Uterus (tissue), 4 donors: ENCODE results near the gene NCOA3. TPM values are rescaled to one million over a fixed set of nuclear protein-coding genes. Genes with fewer than 3 reads are reported as not detected.

Experiments used
- DNase-seq, 2 donors: peaks; one replicate each; pipeline ENCODE4 v3.0.0-alpha.2; 2019 to 2020
- H3K27ac ChIP-seq, 2 donors: fragments of 200-600 bp; sonication (generic); 1 replicate in 1 of 2; 2 replicates in 1 of 2; pipeline ENCODE4 v1.5.1; 2016 to 2018
- H3K27me3 ChIP-seq, 2 donors: fragments of 200-600 bp; sonication (generic); one replicate each; pipeline ENCODE4 v1.5.1; 2018 to 2019; ENCODE audit warnings: control low read depth in 1 of 2
- H3K36me3 ChIP-seq, 2 donors: fragments of 200-600 bp; sonication (generic); one replicate each; pipeline ENCODE4 v1.5.1; 2019; ENCODE audit warnings: control low read depth in 1 of 2
- H3K4me1 ChIP-seq, 2 donors: fragments of 200-600 bp; sonication (generic); one replicate each; pipeline ENCODE4 v1.5.1; 2018 to 2019; ENCODE audit warnings: control low read depth in 1 of 2
- H3K4me3 ChIP-seq, 2 donors: fragments of 200-600 bp; sonication (generic); 1 replicate in 1 of 2; 2 replicates in 1 of 2; pipeline ENCODE4 v1.5.1; 2018 to 2019; ENCODE audit warnings: mild to moderate bottlenecking in 1 of 2
- H3K9me3 ChIP-seq, 2 donors: fragments of 200-600 bp; sonication (generic); one replicate each; pipeline ENCODE4 v1.5.1; 2019; ENCODE audit warnings: control low read depth in 1 of 2
- POLR2A ChIP-seq, 2 donors: fragments of 450-650 bp; IDR thresholded peaks; one replicate each; pipeline ENCODE4 v1.6.1; 2016; ENCODE audit warnings: antibody characterized with exemption in 2 of 2, mild to moderate bottlenecking in 1 of 2, moderate library complexity in 1 of 2
- intact Hi-C: fragments of 100-400 bp; cut with DNase I; formaldehyde crosslinking; loops from one replicate; pipeline ENCODE4 v1.15.1; 2023; ENCODE audit warnings: low total_unique reads
- total RNA-seq, 4 donors: library from RNA; depleted of rRNA in 3 of 4; stranded (reverse); fragments of >200 nt in 3 of 4; gene quantifications; one replicate each; pipeline versions ENCODE4 v1.1.0 to v1.2.4, GENCODE V29; 2014 to 2023
- TF ChIP-seq, protein P1 (sequence below), 4 experiments: fragments of 200-600 bp in 2 of 4; fragments of 450-650 bp in 2 of 4; sonication (generic) in 2 of 4; IDR thresholded peaks; one replicate each; pipeline ENCODE4 v1.5.1; 2016 to 2019; ENCODE audit warnings: antibody characterized with exemption in 4 of 4, mild to moderate bottlenecking in 2 of 4, moderate library complexity in 1 of 4
- donor health status: DM: yes; HTN: yes; CAD: no.

The NCOA3 gene
- total RNA-seq, 4 donors from 2014 or later, result 27.9 to 59.2 (median 44.2) TPM

DNA sequence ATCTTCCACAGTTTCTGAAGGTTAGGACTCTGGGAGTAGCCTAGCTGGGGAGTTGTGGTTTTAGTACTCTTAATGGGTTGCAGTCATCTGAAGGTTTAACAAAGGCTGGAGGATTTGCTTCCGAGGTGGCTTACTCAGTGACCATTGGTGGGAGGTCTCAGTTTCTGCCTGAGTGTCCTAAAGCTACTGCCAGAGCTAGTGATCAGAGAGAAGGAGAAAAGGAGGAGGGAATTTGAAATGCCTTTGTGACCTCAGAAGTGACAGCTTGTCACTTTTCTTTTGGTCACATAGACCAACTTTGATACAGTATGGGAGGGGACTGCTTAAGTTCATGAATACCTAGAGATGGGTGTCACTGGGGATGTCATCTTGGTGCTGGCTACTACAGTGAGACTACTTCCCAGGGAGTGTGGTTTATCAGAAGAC is 41.3 kb downstream of the NCOA3 start:
- Histone ChIP-seq H3K9me3 (no peaks in the 10 kb centered on the region), H3K4me1 (no peaks in the 10 kb centered on the region), H3K36me3 (no peaks in the 10 kb centered on the region), H3K27ac (no peak overlapping the region), H3K27me3 (no peaks in the 10 kb centered on the region), H3K4me3 (no peak overlapping the region)
- intact Hi-C loops, result no loop called here
- DNase-seq, result no peak
- TF ChIP-seq POLR2A (IDR thresholded peaks at IDR 0.05), result no peak
- TF ChIP-seq, protein P1, sequence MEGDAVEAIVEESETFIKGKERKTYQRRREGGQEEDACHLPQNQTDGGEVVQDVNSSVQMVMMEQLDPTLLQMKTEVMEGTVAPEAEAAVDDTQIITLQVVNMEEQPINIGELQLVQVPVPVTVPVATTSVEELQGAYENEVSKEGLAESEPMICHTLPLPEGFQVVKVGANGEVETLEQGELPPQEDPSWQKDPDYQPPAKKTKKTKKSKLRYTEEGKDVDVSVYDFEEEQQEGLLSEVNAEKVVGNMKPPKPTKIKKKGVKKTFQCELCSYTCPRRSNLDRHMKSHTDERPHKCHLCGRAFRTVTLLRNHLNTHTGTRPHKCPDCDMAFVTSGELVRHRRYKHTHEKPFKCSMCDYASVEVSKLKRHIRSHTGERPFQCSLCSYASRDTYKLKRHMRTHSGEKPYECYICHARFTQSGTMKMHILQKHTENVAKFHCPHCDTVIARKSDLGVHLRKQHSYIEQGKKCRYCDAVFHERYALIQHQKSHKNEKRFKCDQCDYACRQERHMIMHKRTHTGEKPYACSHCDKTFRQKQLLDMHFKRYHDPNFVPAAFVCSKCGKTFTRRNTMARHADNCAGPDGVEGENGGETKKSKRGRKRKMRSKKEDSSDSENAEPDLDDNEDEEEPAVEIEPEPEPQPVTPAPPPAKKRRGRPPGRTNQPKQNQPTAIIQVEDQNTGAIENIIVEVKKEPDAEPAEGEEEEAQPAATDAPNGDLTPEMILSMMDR (IDR thresholded peaks at IDR 0.05), result no peak

GRCh38 chr20:47544240-47544639 is 42.6 kb downstream of the NCOA3 start:
- H3K9me3 ChIP-seq, result no peaks in the 10 kb centered on the region
- H3K27me3 ChIP-seq, result no peaks in the 10 kb centered on the region
- H3K4me1 ChIP-seq, result no peaks in the 10 kb centered on the region
- no peaks in the 10 kb centered on the region for H3K36me3 ChIP-seq
- no peak for DNase-seq
- H3K27ac ChIP-seq, result no peak overlapping the region
- TF ChIP-seq, protein P1 (IDR thresholded peaks at IDR 0.05), result no peak
- no peak for TF ChIP-seq POLR2A (IDR thresholded peaks at IDR 0.05)
- no peak overlapping the region for H3K4me3 ChIP-seq
- intact Hi-C loops, result no loop called here

DNA sequence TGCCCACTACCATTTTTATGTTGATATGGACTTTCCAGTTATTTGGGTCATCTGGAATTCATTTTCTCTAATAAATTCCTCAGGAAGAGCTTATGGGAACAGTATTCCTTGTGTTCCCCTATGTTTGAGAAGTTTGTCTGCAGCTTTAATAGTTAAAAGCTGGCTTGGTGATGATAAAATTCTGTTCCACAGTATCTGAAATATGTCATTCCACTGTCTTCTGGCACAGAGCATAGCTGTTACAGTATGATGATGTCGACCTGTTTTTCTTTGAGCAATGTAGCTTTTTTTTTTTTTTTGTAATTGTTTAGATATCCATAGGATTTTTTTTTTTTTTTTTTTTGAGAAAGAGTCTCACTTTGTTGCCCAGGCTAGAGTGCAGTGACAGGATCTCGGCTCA is 43.2 kb downstream of the NCOA3 start:
- H3K27ac ChIP-seq, result no peak overlapping the region
- intact Hi-C loops, result no loop called here
- H3K4me1 ChIP-seq, result no peaks in the 10 kb centered on the region
- H3K4me3 ChIP-seq, result no peak overlapping the region
- no peak for TF ChIP-seq POLR2A (IDR thresholded peaks at IDR 0.05)
- TF ChIP-seq, protein P1 (IDR thresholded peaks at IDR 0.05), result no peak
- no peak for DNase-seq
- H3K36me3 ChIP-seq, result no peaks in the 10 kb centered on the region
- H3K9me3 ChIP-seq, result no peaks in the 10 kb centered on the region
- H3K27me3 ChIP-seq, result no peaks in the 10 kb centered on the region

GRCh38 chr20:47545499-47545898 is 43.8 kb downstream of the NCOA3 start:
- DNase-seq, result no peak
- TF ChIP-seq POLR2A (IDR thresholded peaks at IDR 0.05), result no peak
- Histone ChIP-seq H3K9me3 (no peaks in the 10 kb centered on the region), H3K27me3 (no peaks in the 10 kb centered on the region), H3K27ac (no peak overlapping the region), H3K4me1 (no peaks in the 10 kb centered on the region), H3K36me3 (no peaks in the 10 kb centered on the region), H3K4me3 (no peak overlapping the region)
- intact Hi-C loops, result no loop called here

DNA sequence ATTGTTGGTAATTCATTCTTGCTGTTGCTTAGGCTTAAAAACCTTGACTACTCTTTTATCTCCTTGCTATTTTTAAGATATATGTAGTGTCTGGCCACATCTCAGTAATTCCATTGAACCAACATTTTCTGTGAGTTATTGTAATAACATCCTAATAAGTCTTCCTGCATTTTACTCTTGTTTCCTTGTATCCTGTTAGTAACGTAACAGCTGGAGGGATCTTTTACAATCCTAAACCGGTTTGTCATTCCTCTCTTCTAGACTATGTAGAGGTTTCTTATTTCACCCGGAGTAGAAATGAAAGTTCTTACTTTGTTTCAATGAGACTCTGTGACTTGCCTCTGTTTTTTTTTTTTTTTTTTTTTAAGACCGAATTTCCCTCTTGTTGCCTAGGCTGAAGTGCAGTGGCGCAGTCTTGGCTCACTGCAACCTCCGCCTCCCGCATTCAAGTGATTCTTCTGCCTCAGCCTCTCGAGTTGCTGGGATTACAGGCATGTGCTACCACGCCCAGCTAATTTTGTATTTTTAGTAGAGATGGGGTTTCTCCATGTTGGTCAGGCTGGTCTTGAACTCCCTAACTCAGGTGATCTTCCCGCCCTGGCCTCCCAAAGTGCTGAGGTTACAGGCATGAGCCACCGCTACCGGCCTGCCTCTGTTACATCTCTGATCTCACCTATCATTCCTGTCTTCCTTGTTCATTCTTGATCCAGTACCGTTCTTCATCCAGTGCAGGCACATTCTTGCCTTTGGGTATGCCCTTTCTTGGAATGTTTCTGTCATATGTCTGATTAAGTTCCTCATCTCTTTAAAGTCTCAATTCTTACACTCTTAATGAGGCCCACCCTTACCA is 44.7 kb downstream of the NCOA3 start:
- Histone ChIP-seq H3K36me3 (no peaks in the 10 kb centered on the region), H3K27me3 (no peaks in the 10 kb centered on the region), H3K4me3 (no peak overlapping the region), H3K4me1 (no peaks in the 10 kb centered on the region), H3K9me3 (no peaks in the 10 kb centered on the region), H3K27ac (no peak overlapping the region)
- TF ChIP-seq, protein P1 (IDR thresholded peaks at IDR 0.05), result no peak
- TF ChIP-seq POLR2A (IDR thresholded peaks at IDR 0.05), result no peak
- no peak for DNase-seq
- intact Hi-C loops, result no loop called here
